ENCODE measurements around the gene C11orf54. TPM values are rescaled to one million over a fixed set of nuclear protein-coding genes. Genes with fewer than 3 reads are reported as not detected.
"Not testable (repeated sequence)": the region's sequence is repeated elsewhere in the genome, so short reads cannot be mapped to it uniquely, and the experiment has no call there.

Gene C11orf54
- total RNA-seq, 1 donor from 2014 or later, result 38.2 TPM

GRCh38 chr11:93757924-93758865 is 16.7 kb downstream of the C11orf54 start:
- no peak for ATAC-seq
- DNase-seq (ENCODE audit: low spot score), result no peak
- intact Hi-C loops (cut with DNase I), result no loop called here

GRCh38 chr11:93759123-93759522 is 17.7 kb downstream of the C11orf54 start:
- ATAC-seq; intact Hi-C loops (cut with DNase I); DNase-seq (ENCODE audit: low spot score): not testable (repeated sequence)

GRCh38 chr11:93761910-93762309 is 20.4 kb downstream of the C11orf54 start:
- intact Hi-C loops (cut with DNase I), result no loop called here

GRCh38 chr11:93765551-93765950 is 24.1 kb downstream of the C11orf54 start:
- intact Hi-C loops (cut with DNase I), result no loop called here
- ATAC-seq, result no peak
- DNase-seq (ENCODE audit: low spot score), result no peak

More at GRCh38 chr11:93761910-93762309, 20.4 kb downstream of the C11orf54 start:
- ATAC-seq (no peak), DNase-seq (ENCODE audit: low spot score) (no peak)

- DNase-seq (ENCODE audit: low spot score), result no peak
- no peak for ATAC-seq
- intact Hi-C loops (cut with DNase I), result no loop called here
Observed at GRCh38 chr11:93766504-93766903, 25.0 kb downstream of the C11orf54 start.

- no peak for DNase-seq (ENCODE audit: low spot score)
- intact Hi-C loops (cut with DNase I), result no loop called here
- ATAC-seq, result no peak
Observed at GRCh38 chr11:93767018-93767417, 25.5 kb downstream of the C11orf54 start.

GRCh38 chr11:93770160-93770559 is 28.7 kb downstream of the C11orf54 start:
- intact Hi-C loops (cut with DNase I), result no loop called here
- no peak for ATAC-seq
- no peak for DNase-seq (ENCODE audit: low spot score)

GRCh38 chr11:93772123-93772522 is 30.7 kb downstream of the C11orf54 start:
- no peak for ATAC-seq
- DNase-seq (ENCODE audit: low spot score), result no peak
- intact Hi-C loops (cut with DNase I), result no loop called here

- intact Hi-C loops (cut with DNase I), result no loop called here
- DNase-seq (ENCODE audit: low spot score), result no peak
- no peak for ATAC-seq
Observed at GRCh38 chr11:93773045-93773477, 31.6 kb downstream of the C11orf54 start.

- ATAC-seq (peak; percentile 22), DNase-seq (ENCODE audit: low spot score) (no peak)
- intact Hi-C loops (cut with DNase I), result no loop called here
Observed at GRCh38 chr11:93773601-93774200, 32.2 kb downstream of the C11orf54 start.

GRCh38 chr11:93774560-93774959 is 33.1 kb downstream of the C11orf54 start:
- intact Hi-C loops (cut with DNase I); ATAC-seq; DNase-seq (ENCODE audit: low spot score): not testable (repeated sequence)

- intact Hi-C loops (cut with DNase I), result no loop called here
- ATAC-seq (no peak), DNase-seq (ENCODE audit: low spot score) (no peak)
Observed at GRCh38 chr11:93775289-93775688, 33.8 kb downstream of the C11orf54 start.

GRCh38 chr11:93783362-93783761 is 41.9 kb downstream of the C11orf54 start:
- DNase-seq (ENCODE audit: low spot score), result no peak
- intact Hi-C loops (cut with DNase I), result no loop called here
- ATAC-seq, result no peak

GRCh38 chr11:93783765-93784144 is 42.3 kb downstream of the C11orf54 start:
- intact Hi-C loops (cut with DNase I), result no loop called here
- peak; percentile 70 for ATAC-seq
- DNase-seq (ENCODE audit: low spot score), result no peak

GRCh38 chr11:93784145-93784934 is 42.9 kb downstream of the C11orf54 start, which contains the start of gene MED17:
Gene MED17 (plus strand): TSS chr11:93784282. CDS start chr11:93784514, 232 bp downstream.
- peak; percentile 100 for ATAC-seq
- intact Hi-C loops (cut with DNase I), result no loop called here
- DNase-seq (ENCODE audit: low spot score), result peak; percentile 95

- intact Hi-C loops (cut with DNase I), result no loop called here
- ATAC-seq (no peak), DNase-seq (ENCODE audit: low spot score) (no peak)
Observed at GRCh38 chr11:93784935-93785360, 43.5 kb downstream of the C11orf54 start.

GRCh38 chr11:93791493-93791892 is 50.0 kb downstream of the C11orf54 start:
- no peak for ATAC-seq
- intact Hi-C loops (cut with DNase I), result no loop called here

GRCh38 chr11:93796441-93797231 is 55.2 kb downstream of the C11orf54 start:
- intact Hi-C loops (cut with DNase I), result no loop called here
- no peak for ATAC-seq
- no peak for DNase-seq (ENCODE audit: low spot score)

More at GRCh38 chr11:93791493-93791892, 50.0 kb downstream of the C11orf54 start:
- no peak for DNase-seq (ENCODE audit: low spot score)

Measured in sciatic nerve (tissue), 2 donors.